Central memory CD4-positive, alpha-beta T cell (primary cell): ENCODE data around the gene UBE2R2.
"Not testable (repeated sequence)": the region's sequence is repeated elsewhere in the genome, so short reads cannot be mapped to it uniquely, and the experiment has no call there.

Experiments
- DNase-seq: peaks from one replicate; pipeline ENCODE4 v3.0.0; 2022
- total RNA-seq, 3 experiments: gene quantifications; one replicate each; lab custom pipeline; 2026; lab: John Stamatoyannopoulos, UW

UBE2R2 gene, protein sequence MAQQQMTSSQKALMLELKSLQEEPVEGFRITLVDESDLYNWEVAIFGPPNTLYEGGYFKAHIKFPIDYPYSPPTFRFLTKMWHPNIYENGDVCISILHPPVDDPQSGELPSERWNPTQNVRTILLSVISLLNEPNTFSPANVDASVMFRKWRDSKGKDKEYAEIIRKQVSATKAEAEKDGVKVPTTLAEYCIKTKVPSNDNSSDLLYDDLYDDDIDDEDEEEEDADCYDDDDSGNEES
- total RNA-seq, result 46.3 to 65.2 (median 59.7) reads per million in 3 experiments

DNA sequence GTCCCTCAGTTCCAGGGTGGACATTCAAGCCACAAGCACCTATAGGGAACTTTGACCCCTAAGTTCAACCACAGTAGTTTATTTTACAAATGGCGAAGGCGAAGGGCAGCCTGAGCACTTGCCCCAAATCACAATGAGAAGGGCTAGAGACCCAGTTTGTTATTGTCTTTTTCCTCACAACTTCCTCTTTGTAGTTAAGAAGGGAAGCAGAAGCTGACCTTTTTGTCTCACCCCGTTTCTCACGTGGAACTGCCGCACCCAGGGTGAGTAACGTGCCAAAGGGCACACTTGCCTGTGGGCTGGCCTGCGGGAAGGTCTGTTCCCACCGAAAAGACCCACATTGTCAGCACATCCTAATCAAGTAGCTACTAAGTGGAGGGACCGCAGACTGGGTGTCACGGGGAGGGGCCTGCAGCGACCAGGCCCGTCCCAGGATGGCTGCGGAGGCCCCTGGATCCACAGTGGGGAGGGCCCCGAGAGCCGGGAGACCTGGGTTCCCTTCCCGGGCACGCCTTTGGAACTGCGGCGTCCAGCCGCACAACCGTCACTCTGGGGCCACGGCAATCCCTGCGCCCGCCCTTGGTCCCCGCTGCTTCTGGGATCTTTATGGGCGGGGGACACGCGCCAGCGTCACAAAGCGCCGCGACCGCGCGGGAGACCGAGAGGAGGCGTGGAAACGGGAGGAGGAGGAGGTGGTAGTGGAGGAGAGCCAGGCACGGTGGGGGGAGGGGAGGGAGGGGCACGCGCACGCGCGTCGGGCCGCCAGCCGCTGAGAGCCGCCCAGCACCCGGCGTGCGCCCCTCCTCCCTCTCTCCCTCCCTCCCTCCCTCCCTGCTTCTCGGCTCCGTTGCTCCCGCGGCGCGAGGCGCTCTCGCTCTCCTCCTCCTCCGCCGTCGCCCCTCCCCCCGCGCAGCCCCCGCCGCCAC lies at the start of gene UBE2R2:
UBE2R2 (plus strand) TSS at position 834 of the 926 bp plus-strand sequence. CDS start 598 bp downstream, outside the sequence.
- peak; percentile 93 for DNase-seq

DNA sequence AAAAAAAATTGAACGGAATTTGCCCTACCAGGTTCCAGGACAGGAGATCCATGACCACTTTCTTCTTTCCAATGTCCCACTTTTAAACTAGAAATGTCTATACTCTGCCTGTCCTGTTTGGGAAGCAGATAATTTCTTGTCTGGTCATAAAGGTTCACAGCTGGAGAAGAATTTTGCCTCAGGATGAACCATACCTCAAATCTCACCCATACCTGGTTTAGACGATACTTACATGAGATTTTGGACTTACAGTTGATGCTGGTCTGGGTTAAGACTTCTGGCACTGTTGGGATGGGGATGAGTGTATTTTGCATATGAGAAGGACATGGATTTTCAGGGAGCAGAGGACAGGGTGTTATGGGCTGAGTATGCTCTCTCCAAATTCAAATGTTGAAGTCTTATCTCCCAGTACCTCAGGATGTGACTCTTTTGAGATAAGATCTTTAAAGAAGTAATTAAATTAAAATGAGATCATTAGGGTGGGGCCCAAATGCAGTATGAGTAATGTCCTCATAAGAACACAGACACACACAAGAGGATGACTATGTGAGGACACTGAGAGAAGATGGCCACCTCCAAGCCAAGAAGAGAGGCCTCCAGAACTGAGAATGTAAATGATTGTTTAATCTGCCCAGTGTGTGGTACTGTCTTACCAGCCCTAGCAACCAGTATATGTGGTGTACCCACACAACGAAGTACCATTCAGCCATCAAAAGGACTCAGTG lies 46.6 kb upstream of the UBE2R2 start:
- not testable (repeated sequence) for DNase-seq

DNA sequence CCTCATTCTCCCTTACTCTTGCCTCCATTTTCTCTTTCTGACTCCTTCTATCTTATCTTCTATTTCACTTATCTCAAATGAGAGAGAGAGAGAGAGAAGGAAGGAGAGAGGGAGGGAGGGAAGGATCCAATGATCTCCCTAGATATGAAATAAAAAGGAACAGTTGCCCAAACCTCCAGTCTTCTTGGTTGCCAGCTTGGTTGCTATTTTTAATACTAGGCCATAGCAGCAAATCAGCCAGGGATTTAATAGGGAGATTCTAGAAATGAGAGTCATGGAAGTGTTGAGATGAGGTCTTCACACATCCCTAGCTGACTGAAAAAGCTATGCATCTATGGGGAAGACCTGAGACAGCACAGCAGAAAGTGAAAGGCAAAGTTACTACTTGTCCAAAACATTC lies 43.8 kb upstream of the UBE2R2 start:
- DNase-seq, result not testable (repeated sequence)

DNA sequence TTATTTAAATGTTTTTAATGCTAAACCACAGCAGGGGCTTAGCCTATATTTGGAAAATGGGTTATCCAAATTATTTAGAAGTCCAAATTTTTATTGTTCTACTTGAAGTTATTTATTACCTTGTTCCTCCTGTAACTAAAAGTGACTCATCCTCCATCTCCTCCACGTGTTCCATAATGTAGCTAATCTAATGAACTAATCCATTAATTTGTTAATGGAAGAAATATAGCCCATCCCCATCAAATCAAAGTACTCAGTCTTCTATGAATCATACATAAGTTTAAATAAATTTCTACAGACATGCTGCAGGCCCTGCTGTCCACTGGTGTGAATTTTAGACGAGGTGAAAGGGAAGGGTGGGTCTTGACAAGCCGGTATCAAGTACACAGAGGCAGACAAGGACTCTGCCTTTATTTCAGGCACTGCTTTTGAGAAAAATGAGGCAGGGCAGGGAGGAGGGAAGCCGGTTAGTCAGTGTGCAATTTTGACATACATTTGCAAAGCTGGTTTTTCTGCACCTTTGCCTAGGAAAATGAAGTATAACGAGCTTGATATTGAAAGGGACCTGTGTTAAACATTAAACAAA lies 42.8 kb upstream of the UBE2R2 start:
- not testable (repeated sequence) for DNase-seq

DNA sequence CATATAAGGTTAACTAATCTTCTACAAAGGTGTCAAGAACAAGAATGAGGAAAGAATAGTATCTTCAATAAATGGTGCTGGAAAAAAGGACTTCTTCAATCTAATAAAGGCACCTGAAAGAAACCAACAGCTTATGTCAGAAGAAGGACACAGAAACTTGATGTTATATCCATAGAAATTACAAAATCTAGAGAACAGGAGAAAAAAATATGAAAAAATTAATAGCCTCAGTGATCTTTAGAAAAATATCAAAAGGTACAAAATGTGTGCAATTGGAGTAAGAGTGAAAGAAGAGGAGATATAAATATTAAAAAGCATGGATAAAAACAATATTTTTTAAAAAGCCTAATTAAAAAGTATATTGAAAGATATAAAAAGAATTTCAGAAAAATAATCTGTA lies 40.4 kb upstream of the UBE2R2 start:
- no peak for DNase-seq

DNA sequence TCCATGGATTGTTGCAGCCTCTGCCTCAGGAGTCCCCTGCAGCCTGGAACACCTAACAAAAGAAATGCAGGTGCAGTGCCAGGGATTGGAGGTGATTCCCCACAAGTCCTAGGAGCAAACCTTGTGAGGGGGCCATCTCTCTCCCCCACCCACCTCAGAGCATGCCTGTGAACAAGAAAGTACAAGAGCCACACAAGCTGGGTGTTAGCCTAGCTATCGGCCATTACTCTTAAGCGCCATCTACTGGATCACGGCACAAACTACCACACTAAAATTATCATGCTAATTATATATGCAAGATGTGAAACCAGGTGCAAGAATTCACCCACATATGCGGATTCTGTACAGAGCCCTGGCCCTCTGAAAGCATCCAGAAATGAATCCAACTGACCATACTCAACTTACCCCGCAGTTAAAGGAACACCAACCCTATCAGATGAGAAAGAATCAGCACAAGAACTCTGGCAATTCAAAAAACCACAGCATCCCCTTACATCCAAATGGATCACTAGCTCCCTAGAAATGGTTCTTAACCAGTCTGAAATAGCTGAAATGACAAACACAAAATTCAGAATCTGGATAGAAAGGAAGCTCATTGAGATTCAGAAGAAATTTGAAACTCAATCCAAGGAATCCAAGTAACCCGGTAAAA lies 38.1 kb upstream of the UBE2R2 start:
- peak; percentile 35 for DNase-seq

DNA sequence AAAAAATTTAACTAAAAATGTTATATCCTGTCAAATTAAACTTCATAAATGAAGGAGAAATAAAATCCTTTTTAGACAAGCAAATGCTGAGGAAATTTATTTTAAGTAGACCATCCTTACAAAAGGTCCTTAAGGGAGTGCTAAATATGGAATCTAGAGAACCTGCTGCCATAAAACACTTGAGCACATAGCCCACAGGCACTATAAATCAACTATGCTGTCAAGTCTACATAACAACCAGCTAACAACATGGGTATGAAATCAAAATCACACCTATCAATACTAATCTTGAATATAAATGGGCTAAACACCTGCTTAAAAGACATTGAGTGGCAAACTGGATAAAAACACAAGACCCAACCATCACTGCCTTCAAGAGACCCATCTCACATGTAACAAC lies 36.7 kb upstream of the UBE2R2 start:
- no peak for DNase-seq

DNA sequence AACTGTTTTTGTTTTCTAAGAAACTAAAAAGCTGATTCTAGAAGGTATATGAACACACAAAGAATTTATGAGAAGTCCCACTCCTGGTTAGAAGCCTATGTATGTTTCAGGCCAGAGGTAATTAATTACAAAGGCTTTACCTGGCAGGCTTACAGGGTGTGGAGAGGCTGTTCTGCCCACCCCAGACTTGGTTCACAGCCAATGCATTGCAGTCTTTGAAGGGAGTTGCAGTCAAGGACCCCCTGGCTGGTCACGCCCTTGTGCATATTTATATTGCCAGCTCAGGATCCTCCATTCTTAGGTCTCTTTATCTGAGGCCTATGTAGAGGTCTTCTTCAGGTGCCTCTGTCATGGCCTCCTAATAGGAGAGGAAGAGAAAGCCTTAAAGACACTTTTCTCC lies 35.2 kb upstream of the UBE2R2 start:
- DNase-seq, result no peak

DNA sequence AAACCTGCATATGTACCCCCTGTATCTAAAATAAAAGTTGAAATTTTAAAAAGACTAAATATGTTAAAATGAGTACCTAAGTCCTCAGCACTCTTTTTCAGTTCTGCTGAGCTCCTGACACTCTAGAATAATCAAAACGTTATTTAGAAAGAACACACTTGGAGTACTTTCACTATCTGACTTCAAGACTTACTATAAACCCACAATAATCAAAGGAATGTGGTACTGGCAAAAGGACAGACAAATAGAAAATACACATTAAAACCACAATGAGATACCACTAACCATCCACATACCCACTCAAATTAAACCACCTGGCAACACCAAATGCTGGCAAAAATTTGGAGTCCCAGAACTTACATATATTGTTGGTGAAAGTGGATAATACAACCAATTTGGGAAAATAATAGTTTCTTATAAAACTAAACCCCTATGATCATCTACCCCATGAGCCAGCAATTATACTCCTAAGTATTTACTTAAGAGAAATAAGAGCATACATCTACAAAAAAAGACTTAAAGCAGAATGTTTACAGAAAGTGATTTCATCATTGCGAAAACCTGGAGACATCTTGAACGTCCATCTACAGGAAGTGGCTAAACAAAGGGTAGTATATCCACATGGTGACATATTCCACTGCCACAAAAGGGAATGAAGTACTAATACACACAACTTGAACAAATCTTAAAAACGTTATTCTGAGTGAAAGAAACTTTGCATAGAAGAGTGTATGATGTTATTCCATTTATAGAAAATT lies 34.4 kb upstream of the UBE2R2 start:
- no peak for DNase-seq

DNA sequence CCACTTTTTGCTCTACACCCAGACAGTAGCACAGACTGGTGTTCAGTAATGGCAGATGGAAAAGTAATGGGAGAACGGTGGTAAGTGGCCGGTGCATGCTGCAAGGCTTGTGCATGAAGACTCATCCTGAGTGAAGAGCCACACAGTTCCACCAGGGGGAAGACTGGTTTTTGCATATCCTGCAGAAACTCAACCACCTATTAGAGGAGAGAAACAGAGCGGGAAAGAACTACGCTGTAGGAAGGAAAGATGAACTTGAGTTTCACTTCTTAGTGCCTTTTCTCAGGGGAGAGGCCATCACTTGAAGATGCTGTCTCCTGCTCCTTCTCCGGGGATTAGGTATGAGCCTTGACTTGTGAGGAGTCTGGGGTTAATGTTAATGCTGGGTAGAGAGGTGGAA lies 31.0 kb upstream of the UBE2R2 start:
- DNase-seq, result no peak

DNA sequence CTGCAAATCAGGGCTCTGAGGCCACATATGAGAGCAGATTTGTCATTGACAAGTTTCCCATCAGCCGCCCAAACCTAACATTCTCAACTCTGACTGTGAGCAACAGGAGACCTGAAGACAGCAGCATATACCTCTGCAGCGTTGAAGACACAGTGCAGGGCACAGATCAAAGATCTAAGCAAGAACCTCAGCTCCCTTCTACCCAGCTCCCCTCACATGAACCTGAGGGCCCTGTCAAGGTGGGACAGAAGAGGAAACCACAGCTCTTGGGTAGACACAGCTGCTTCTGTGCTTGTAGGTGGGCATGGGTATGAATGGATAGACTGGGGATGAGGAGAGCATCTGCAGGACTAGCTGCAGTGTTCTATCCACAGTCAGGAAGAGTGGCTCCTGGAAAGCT lies 30.3 kb upstream of the UBE2R2 start:
- no peak for DNase-seq

DNA sequence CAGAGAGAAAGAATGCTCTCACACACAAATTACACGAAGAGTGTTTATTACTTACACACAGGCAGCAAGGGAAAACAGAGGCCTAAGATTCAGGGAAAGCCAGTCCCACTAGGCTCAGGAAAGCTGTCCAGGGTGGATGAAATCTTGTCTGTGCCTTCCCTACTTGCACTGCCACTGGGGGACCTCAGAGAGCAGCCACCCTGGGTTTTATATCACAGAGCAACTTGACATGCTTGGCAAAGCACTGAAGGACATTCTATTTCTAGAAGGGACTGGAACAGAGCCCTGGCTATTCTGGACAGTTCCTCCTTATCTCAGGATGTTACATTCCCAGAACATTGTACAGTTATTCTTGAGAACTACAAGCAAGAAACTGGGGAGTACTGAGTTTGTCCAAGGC lies 29.1 kb upstream of the UBE2R2 start:
- no peak for DNase-seq

DNA sequence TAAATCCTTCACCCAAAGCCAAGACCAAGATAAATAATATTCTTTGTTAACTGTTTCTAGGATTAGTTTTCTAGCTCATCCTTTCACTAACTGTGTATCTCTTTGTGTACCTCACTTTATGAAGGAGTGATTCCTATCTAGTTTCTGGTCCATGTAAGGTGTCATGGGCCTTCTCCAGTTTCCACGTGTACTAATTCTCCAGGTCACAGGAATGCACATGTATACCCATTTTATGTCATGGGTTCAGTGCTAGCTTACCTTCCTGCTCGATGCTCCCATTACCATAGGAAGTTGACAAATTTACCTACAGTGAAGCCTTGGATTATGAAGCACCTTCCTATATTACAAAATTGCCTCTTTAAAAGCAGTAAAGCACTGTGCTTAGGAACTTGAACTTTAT lies 27.5 kb upstream of the UBE2R2 start:
- DNase-seq, result not testable (repeated sequence)

DNA sequence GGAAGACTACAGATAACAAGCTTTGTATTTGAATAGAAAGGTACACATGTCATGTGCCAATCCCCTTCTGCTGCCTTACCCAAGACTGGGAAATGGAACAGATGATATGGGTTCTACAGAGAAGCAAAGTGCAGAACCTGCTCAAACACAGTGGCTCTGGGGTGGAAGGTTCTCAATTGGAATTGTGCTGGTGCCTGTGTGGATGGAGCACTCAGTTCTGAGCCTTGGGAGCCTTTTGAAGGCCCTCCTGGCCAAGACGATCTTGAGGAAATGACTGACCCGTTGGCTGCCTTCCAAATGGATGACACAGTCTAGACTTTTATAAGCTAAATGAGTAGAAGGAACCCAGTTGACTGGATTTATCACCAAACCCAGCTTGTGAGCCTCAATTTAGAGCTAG lies 25.8 kb upstream of the UBE2R2 start:
- no peak for DNase-seq

DNA sequence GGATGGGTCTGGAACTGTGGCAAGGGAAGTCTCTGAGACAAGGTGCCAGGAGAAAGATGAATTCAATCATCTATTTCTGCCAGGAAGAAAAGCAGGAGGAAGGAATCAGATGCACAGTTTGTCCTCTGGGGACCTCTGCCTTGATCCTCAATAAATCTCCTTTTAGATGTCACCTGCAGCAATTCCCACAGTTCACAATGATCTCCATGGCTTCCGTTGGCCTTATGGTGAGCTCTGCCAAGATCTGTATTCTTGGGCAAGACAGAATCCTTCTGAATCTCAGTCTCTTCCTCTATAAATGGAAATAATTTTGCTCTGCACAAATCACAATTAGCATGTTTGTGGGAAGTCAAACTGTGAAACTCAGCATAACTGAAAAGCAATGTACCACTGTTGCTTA lies 23.5 kb upstream of the UBE2R2 start:
- not testable (repeated sequence) for DNase-seq

DNA sequence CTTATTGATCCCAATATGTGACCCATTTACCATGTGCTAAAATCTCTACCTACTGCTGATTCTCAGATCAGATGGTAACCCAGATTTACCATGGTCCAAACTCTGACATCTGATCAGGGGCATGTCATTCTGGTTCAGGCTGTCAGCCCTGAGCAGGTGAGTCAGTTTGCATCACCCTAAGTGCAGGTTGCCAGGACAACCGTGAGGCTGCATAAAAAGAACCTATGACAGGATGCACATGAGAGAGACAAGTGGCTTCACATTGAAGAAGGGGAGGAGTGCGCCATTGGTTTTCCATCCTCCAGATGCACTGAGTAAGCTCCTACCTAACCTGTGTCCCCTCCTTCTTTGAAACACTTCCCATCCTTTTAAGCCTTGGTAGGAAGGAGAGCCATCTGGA lies 22.4 kb upstream of the UBE2R2 start:
- no peak for DNase-seq

DNA sequence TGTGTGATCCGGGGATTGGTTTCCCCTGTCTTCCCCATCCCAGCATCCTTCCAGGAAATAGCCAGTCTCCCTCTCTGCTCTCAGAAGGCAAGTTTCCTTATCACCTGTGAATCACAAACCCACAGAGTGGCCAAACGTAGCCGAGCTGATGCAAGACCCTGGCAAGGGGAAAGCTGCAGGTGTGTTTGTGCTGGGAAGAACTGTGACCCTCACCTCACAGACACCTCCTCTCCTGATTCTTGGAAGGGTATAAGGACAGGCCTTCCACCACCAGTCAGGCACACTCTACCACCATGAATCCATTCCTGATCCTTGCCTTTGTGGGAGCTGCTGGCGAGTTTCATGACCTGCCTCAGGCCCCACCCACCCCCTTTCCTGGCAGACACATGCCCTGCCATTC lies 21.7 kb upstream of the UBE2R2 start, which contains the start of gene PRSS3:
PRSS3 (plus strand) TSS at position 281 of the 400 bp plus-strand sequence; CDS start at position 294, 13 bp downstream.
- DNase-seq, result no peak

DNA sequence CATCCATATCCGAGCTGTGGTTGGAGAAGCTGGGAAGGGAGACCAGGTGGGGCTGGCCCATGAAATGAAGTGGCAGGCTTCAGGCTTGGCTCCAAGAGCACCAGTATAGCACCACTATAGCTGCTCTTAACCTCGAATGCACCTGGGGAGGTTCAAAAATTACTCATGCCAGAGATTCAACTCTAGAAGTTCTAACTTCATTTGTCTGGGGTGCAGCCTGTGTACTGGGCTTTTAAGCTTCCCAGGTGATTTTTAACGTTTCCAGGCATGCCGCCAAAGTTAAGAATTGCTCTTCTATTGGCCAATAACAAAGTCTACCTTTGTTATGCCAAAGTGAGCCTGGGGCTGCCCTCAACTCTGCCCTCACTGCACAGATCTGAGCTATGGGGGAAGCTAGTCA lies 21.1 kb upstream of the UBE2R2 start:
- DNase-seq, result no peak

DNA sequence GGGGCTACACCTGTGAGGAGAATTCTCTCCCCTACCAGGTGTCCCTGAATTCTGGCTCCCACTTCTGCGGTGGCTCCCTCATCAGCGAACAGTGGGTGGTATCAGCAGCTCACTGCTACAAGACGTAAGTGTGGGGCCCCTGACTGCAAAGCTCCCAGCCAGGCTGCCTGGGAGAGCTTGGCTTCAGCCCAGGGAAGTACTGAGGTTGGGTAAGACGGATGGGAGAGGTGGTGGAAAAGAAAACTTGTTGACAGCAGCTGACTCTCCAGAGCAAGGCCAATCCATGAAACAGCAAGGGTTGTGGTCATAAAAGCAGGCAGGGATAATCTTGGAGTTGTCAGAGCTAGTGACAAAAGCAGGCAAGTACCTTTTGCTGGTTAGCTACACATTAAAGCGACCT lies 20.3 kb upstream of the UBE2R2 start:
- DNase-seq, result not testable (repeated sequence)

DNA sequence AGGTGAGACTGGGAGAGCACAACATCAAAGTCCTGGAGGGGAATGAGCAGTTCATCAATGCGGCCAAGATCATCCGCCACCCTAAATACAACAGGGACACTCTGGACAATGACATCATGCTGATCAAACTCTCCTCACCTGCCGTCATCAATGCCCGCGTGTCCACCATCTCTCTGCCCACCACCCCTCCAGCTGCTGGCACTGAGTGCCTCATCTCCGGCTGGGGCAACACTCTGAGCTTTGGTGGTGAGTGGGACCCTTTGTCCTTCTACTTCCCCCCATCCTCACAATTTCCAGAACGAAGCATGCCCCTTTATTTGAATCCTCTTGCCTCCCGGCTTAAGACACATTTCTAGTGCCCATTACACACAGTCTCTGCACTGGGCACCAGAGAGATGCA lies 19.1 kb upstream of the UBE2R2 start:
- no peak for DNase-seq

DNA sequence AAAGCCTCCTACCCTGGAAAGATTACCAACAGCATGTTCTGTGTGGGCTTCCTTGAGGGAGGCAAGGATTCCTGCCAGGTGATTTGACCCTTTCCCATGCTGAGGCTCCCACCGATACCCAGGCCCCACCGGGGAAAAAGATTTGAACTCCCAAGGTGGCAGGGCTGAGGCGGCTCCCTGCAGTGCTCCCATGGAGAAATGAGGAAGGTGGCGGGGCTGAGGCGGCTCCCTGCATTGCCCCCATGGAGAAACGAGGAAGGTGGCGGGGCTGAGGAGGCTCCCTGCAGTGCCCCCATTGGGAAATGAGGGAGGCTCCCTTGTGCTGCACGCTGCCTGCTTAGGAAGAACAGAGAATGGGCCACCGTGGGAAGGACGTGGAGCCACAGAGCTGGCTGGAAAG lies 18.4 kb upstream of the UBE2R2 start:
- DNase-seq, result no peak
